Nephron progenitor cell (in vitro differentiated cells): Measurements from ENCODE around the gene KIAA1328.

Experiments
- DNase-seq: peaks from one replicate; pipeline ENCODE4 v3.0.0; 2021
- H3K27ac Mint-ChIP-seq: 2 replicates; pipeline ENCODE4 v1.8.0; 2021; ENCODE audit warnings: mild to moderate bottlenecking, moderate library complexity, mixed read lengths
- H3K27me3 Mint-ChIP-seq: 2 replicates; pipeline ENCODE4 v1.8.0; 2021; ENCODE audit warnings: mild to moderate bottlenecking, low read depth, mixed read lengths; ENCODE audit not compliant: poor library complexity
- H3K36me3 Mint-ChIP-seq: 2 replicates; pipeline ENCODE4 v1.8.0; 2021; ENCODE audit warnings: low read depth, mixed read lengths
- H3K4me1 Mint-ChIP-seq: 2 replicates; pipeline ENCODE4 v1.8.0; 2021; ENCODE audit warnings: mixed read lengths
- H3K4me3 Mint-ChIP-seq: 2 replicates; pipeline ENCODE4 v1.8.0; 2021; ENCODE audit warnings: mild to moderate bottlenecking, moderate library complexity, mixed read lengths
- H3K9me3 Mint-ChIP-seq: 2 replicates; pipeline ENCODE4 v1.8.0; 2021; ENCODE audit warnings: mild to moderate bottlenecking, moderate library complexity, mixed read lengths
- CTCF ChIP-seq: fragments of 200-600 bp; sonication (generic); IDR thresholded peaks from 2 replicates; pipeline ENCODE4 v1.5.0; 2021; ENCODE audit warnings: antibody characterized with exemption

KIAA1328 gene

GRCh38 chr18:37242091-37242490, 413.2 kb downstream of the KIAA1328 start:
- no peak for DNase-seq
- H3K36me3 Mint-ChIP-seq = no peaks in the 10 kb centered on the region
- no peak overlapping the region for H3K27ac Mint-ChIP-seq
- no peak overlapping the region for H3K4me3 Mint-ChIP-seq
- peaks cover 37% of the 10 kb centered on the region for H3K4me1 Mint-ChIP-seq
- H3K9me3 Mint-ChIP-seq = no peaks in the 10 kb centered on the region
- no peak for TF ChIP-seq CTCF
- H3K27me3 Mint-ChIP-seq = peaks cover 38% of the 10 kb centered on the region

- Mint-ChIP-seq H3K4me3 (peak overlapping the region; percentile 79), H3K4me1 (peaks cover 46% of the 10 kb centered on the region), H3K27me3 (peaks cover 38% of the 10 kb centered on the region), H3K9me3 (no peaks in the 10 kb centered on the region), H3K36me3 (no peaks in the 10 kb centered on the region), H3K27ac (no peak overlapping the region)
- no peak for TF ChIP-seq CTCF
- no peak for DNase-seq
Observed at GRCh38 chr18:37242826-37243560, 414.1 kb downstream of the KIAA1328 start.

- Mint-ChIP-seq H3K27ac (no peak overlapping the region), H3K9me3 (no peaks in the 10 kb centered on the region), H3K4me1 (peaks cover 53% of the 10 kb centered on the region), H3K36me3 (no peaks in the 10 kb centered on the region), H3K27me3 (peaks cover 38% of the 10 kb centered on the region), H3K4me3 (peak overlapping the region; percentile 79)
- no peak for TF ChIP-seq CTCF
- peak; percentile 68 for DNase-seq
Observed at GRCh38 chr18:37243741-37244140, 414.8 kb downstream of the KIAA1328 start.

GRCh38 chr18:37244618-37245017, 415.7 kb downstream of the KIAA1328 start:
- Mint-ChIP-seq H3K27me3 (peaks cover 42% of the 10 kb centered on the region), H3K36me3 (no peaks in the 10 kb centered on the region), H3K4me1 (peaks cover 62% of the 10 kb centered on the region), H3K9me3 (no peaks in the 10 kb centered on the region), H3K27ac (no peak overlapping the region), H3K4me3 (no peak overlapping the region)
- no peak for TF ChIP-seq CTCF
- DNase-seq = no peak

- Mint-ChIP-seq H3K4me1 (peaks cover 62% of the 10 kb centered on the region), H3K9me3 (no peaks in the 10 kb centered on the region), H3K27ac (no peak overlapping the region), H3K4me3 (no peak overlapping the region), H3K27me3 (peaks cover 44% of the 10 kb centered on the region), H3K36me3 (no peaks in the 10 kb centered on the region)
- DNase-seq = no peak
- TF ChIP-seq CTCF = no peak
Observed at GRCh38 chr18:37246779-37247340, 417.9 kb downstream of the KIAA1328 start.
